ENCODE measurements around the gene TICRR. TPM values are rescaled to one million over a fixed set of nuclear protein-coding genes. Genes with fewer than 3 reads are reported as not detected.
A peak's percentile ranks its signal among the peaks of the same experiment; 100 is the strongest.

TICRR gene
- total RNA-seq, 1 experiment from 2014 or later, result 37.4 TPM

- TF ChIP-seq ZNF281 (CRISPR knock-in tag; IDR thresholded peaks at IDR 0.05) (no peak), ZNF219 (CRISPR knock-in tag; IDR thresholded peaks at IDR 0.05; ENCODE audit: borderline replicate concordance) (no peak; the same call in 1 of the 2 replicates), USF2 (CRISPR knock-in tag; IDR thresholded peaks at IDR 0.05) (no peak), NFYB (CRISPR knock-in tag; conservative IDR thresholded peaks at IDR 0.05; ENCODE audit: low read depth) (no peak), TCF7 (CRISPR knock-in tag; IDR thresholded peaks at IDR 0.05; ENCODE audit: low read depth) (0 out of 2 replicates have a peak, but pooled peaks have one; percentile 22), ARID4B (CRISPR knock-in tag; IDR thresholded peaks at IDR 0.05; ENCODE audit: borderline replicate concordance) (peak; percentile 79; the same call in 1 of the 2 replicates), ERG (CRISPR knock-in tag; IDR thresholded peaks at IDR 0.05) (no peak), AFF4 (CRISPR knock-in tag; IDR thresholded peaks at IDR 0.05; ENCODE audit: borderline replicate concordance) (no peak), PREB (CRISPR knock-in tag; IDR thresholded peaks at IDR 0.05; ENCODE audit: borderline replicate concordance) (no peak), FOXK1 (CRISPR knock-in tag; IDR thresholded peaks at IDR 0.05) (no peak), ESRRA (CRISPR knock-in tag; IDR thresholded peaks at IDR 0.05; ENCODE audit: borderline replicate concordance) (no peak), USF1 (CRISPR knock-in tag; IDR thresholded peaks at IDR 0.05) (0 out of 2 replicates have a peak, but pooled peaks have one; percentile 38)
Measured at GRCh38 chr15:89575656-89576416, 567 bp downstream of the TICRR start (continued).

All from WTC11 (cell line).